ENCODE measurements around the gene FGF18.

FGF18 gene

DNA sequence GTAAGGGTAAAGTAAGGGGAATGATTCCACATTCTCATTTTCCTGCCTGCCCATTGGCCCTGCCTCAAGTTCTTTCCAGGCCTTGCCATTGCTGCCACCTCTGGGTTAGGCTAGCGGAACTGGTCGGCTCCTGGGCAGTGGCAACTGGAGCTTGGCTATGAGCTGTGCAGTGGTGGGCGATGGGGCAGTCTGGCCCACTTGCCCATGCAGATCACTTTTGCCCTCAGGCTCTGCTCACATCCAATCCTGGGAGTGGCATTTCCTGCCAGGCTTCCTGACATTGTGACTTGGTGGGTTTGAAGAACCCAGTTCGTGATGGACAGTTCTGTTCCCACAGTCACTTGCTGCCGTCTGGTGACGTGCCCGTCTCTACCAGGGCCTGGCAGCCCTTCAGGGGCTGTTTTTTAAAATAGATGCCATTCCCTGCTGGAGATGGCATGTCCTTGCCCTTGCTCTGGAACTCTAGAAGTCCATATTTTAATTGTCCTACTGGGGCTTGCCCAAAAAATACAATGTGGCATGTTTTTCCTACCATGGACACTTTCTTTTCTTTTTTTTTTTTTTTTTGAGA, 86.1 kb downstream of the FGF18 start:
- Histone ChIP-seq H3K4me1 (ENCODE audit: control insufficient read depth, insufficient read depth, low read length, poor library complexity, severe bottlenecking) (no peaks in the 10 kb centered on the region), H3K36me3 (ENCODE audit: control insufficient read depth, insufficient read depth, low read length) (no peaks in the 10 kb centered on the region), H3K4me3 (ENCODE audit: extremely low read depth, insufficient read depth, low read length, poor library complexity, severe bottlenecking) (no peak overlapping the region), H3K27ac (ENCODE audit: low read depth, low read length, severe bottlenecking) (no peak overlapping the region), H3K9me3 (ENCODE audit: control insufficient read depth, low read length) (no peaks in the 10 kb centered on the region)
- WGBS, 2 experiments (ENCODE audit: insufficient coverage in 2 of 2), result 94 to 96% methylated on average over 7 of the region's 7 CpGs

DNA sequence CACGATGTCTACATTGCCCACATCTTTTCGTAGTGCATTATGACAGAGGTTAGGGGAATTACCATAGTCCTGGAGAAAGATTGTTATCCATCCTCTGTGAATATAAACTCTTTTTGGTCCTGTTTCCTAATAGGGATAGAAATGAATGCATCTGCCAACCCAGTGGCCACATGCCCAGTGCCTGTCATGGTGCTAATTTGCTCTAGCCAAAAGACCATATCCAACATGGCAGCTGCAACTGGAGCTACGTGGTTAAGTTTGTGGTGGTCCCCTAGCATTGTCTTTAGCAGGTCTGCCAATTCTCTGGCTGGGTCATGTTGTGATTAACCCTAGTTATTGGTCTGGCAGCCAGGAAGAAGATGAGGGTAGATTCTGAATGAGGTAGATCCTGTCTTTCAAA, 87.5 kb downstream of the FGF18 start:
- no peaks in the 10 kb centered on the region for H3K4me1 ChIP-seq (ENCODE audit: control insufficient read depth, insufficient read depth, low read length, poor library complexity, severe bottlenecking)
- no peaks in the 10 kb centered on the region for H3K9me3 ChIP-seq (ENCODE audit: control insufficient read depth, low read length)
- no peak overlapping the region for H3K4me3 ChIP-seq (ENCODE audit: extremely low read depth, insufficient read depth, low read length, poor library complexity, severe bottlenecking)
- 80 to 100% methylated on average over 1 of the region's 3 CpGs for WGBS, 2 experiments (ENCODE audit: insufficient coverage in 2 of 2)
- H3K36me3 ChIP-seq (ENCODE audit: control insufficient read depth, insufficient read depth, low read length), result no peaks in the 10 kb centered on the region
- no peak overlapping the region for H3K27ac ChIP-seq (ENCODE audit: low read depth, low read length, severe bottlenecking)
